Measurements from ENCODE around the gene DDX27.

- TF ChIP-seq CTCF (CRISPR knock-in tag; IDR thresholded peaks at IDR 0.05) (no peak), RXRA (CRISPR knock-in tag; IDR thresholded peaks at IDR 0.05) (no peak), ZNF572 (CRISPR knock-in tag; IDR thresholded peaks at IDR 0.05) (no peak), TBP (CRISPR knock-in tag; IDR thresholded peaks at IDR 0.05) (no peak)
Observed at GRCh38 chr20:49169547-49169946, 49.7 kb upstream of the DDX27 start.
